Activated naive CD8-positive, alpha-beta T cell treated with anti-CD3 and anti-CD28 coated beads, Interleukin-2, amount 50 U/mL, for 16 hours (primary cell): Measurements from ENCODE around the gene HHATL.

Experiments
- DNase-seq: peaks from one replicate; pipeline ENCODE4 v3.0.0-alpha.2; 2020; ENCODE audit warnings: low read depth, low spot score

The HHATL gene

DNA sequence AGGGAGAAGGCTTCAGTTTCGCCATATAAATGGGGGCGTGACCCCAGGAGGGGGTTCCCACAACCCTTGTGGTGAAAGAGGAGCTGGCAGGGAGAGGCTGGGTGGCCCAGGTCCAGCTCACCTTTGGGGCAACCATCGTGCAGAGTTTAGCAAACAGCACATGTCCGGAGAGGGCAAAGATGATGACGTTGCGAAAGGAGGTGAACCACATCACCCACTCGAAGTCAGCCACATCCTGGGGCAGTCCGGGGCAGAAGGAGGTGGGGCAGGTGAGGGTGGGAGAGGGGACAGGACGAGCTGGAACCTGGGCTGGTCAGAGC, 3.7 kb downstream of the HHATL start:
- DNase-seq = no peak

DNA sequence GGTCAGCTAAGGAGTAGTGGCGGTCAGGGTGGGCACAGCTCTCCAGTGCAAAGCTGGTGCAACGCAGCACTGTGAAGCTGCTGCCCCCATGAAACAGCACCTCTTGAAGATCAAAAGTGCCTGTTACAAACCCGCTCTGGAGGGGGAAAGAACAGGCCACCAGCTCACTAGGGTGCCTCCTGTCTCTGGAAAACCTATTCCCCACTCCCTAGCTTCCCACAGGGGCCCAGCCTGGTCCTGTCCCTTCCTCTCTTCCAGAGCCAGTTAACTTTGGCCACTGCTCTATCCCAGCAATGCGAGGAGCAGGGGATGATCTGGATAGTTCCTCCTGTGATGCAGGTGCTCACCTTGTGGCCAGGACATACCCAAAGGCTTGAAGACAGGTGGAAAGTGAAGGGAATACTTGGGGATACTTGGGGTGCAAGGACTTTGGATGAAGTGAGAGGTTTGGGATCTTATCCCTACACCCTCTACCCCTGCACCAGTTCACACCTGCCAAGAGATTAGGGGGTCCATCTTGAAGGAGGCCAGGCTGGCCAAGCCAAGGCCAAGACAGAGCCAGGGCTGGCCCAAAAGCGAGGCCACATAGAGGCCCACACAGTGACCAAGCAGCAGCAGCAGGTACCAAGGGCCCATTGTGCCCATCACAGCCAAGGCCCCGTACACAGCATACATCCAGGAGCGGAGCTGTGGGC, 4.2 kb downstream of the HHATL start:
- no peak for DNase-seq

DNA sequence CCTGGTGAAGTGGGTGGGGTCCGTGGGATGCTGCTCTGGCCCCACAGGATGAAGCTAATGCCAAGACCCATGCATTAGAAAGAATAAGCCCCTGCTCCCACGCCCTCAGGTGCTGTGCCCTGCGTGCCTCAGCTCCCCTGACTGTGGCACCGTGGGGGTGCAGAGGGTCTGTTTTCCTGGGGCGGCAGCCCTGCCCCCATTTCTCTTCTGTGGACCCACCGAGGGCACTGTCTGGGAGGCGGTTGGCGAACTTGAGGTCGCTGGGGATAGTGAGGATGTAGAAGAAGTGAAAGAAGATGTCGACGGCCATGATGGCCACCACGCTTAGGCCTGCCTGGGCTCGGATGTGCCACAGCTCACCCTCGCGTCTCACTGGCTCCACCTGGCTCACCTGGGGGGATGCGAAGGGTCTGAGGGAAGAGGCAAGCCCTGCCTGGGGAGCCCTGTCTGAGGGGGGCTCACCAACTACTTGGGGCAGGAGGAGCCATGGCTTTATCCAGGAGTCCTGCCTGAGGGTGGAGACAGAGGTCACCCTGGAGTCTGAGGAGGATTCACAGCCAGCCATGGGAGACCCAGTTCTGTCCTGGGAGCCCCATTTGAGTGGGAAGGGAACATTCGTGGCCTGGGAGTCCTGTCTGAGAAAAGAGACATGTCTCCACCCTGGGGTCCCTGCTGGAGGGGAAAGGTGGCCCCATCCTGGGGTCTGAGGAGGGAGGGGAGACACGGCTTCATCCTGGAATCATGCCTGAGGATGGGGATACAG, 5.1 kb downstream of the HHATL start:
- DNase-seq = no peak

DNA sequence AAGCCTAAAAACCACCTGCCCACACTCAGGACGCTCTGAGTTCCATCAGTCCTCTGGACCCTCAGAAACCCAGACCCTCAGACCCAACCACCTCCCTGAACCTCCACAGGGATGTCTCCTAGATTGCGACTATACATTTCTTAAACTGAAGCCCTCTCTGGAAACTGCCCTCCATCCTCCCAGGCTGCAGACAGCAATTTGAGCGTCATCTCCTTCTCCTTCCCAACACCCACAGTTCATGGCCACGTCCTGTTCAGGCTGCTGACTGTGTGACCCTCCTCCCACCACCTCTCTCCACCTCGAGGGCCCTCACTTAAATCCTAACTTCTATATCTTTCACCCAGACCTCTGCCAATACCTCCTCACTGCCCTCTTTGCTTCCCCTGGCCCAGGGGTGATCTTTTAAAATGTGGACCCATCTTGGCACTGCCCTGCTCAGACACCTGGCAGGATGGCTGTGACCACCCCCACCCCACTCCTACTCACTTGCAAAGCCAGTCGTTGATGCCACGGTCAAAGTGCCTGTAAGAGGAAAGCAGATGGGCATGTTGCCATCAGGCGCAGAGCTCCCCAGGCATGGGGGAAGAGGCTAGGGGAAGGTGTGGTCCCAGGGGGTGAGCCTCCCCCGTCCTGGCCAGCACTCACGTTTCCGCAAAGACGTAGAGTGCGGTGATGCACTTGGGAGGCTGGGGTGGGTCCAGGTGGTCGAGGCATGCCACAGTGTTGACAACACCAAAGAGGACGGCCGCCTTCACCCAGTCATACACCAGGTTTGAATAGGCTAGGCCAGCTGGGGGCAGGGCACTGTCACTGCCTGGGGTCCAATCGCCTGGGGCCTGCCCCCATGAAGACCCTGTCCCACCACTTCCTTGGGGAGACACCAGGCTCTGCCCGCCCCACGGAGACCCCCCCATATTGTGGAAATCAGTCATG, 6.0 kb downstream of the HHATL start:
- no peak for DNase-seq

DNA sequence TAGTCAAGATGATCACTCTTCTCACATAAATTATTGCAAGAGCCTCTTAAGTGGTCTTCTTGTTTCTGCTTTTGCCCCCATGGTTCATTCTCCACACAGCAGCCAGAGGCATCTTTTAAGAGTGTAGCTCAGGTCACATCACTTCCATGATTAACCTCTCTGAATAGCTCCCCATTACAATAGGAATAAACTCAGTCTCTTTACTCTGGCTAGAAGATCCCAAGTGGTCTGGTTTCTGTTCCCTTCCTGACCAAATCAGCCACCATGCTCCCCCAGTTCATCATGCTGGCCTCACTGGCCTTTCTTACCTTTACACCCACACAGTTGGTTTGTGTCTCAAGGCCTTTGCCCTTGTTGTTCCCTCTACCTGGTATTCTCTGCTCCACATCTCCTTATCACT, 8.2 kb downstream of the HHATL start:
- no peak for DNase-seq

DNA sequence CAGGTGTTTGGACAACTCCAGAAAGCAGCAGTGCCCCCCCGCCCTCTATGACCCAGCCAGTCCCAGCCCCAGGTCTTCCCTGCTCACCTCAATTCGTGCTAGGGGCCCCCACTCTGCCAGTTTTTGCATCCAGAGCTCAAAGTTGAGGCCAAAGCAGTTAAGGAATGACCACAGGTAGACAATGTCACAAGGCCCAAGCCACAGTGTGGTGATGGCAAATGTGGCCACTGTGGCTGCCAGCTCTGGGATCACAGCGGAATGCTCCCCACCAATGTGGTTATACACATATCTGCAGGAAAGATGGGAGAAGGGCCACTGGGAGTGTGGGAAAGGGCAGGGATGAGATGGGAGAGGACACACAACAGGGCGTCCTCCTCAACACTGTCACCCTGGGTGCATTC, 9.1 kb downstream of the HHATL start:
- DNase-seq = no peak

DNA sequence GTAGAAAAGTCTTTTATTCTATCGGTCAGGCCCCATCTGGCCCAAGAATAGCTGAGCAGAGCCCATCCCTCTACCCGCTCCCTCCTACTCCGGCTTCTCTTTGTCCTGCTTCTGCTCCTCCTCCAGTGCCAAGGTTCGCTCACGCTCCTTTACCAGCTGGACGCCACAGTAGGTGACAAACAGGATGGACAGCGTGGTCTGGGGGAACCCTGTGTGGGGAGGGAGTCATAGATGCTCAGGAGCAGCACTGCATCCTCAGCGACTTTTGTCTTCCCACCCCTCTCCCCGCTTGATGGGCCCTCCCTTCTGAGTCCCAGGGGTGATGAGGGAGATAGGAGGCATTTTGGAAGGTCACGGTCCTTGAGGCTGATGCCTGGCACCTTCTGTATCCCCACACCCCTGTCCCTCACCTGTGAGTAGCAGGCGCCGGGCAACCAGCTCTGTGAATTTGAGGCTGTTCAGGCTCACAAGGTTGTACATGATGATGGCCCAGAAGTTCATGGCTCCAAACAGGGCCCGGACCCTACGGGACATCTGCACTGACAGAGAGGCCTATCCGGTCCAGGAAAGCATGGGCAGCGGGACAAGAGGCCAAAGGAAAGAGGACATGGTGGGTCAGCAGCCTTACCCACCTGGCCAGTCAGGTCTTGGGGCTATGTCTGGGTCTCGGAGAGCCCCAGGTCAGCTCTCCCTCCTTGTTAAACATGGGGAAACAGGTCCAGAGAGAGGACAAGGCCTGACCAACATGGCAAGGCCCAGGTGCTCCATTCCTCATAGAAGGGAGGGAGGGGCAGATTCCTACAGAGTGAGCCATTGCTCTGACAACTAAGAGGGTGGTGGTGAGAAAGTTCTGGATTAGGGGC, 9.7 kb downstream of the HHATL start:
- DNase-seq = no peak

DNA sequence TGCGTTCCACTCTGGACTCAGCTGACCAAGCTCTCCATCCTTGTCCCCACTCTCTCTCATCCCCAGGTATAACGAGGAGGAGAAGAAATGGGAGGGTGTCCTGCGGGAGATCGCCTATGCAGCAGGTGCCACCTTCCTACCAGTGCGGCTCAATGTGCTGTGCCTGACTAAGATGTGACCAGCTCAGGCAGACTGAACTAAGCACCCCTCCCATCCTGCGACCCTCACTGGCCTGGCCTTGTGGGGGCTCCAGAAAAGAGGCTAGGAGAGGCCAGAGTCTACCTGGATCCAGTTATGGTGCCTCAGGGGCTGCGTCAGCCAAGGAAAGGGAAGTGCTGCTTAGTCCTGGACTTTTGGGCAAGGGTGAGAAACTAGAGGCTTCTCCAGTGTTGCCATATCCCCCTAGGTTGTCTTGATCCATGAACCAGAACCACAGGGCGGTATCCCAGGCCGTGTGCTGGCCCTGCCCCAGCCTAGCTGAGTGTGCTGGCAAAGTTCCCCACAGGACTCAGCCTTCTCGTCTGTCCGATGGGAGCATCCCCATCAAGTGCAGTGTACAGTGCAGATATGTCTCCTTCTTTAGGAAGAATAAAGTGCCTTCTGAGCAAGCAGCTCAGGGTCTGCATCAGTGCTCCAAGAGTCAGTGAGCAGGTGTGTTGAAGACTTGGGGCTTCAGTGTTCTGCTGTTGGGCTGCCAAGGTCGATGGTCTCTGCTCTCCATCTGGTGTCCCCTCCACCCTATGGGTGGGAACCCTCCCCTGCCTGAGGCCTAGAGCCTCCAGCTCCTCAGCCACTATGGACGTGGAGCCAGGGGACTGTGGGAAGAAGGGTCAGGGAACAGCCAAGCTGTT, 10.6 kb downstream of the HHATL start:
- DNase-seq = no peak

DNA sequence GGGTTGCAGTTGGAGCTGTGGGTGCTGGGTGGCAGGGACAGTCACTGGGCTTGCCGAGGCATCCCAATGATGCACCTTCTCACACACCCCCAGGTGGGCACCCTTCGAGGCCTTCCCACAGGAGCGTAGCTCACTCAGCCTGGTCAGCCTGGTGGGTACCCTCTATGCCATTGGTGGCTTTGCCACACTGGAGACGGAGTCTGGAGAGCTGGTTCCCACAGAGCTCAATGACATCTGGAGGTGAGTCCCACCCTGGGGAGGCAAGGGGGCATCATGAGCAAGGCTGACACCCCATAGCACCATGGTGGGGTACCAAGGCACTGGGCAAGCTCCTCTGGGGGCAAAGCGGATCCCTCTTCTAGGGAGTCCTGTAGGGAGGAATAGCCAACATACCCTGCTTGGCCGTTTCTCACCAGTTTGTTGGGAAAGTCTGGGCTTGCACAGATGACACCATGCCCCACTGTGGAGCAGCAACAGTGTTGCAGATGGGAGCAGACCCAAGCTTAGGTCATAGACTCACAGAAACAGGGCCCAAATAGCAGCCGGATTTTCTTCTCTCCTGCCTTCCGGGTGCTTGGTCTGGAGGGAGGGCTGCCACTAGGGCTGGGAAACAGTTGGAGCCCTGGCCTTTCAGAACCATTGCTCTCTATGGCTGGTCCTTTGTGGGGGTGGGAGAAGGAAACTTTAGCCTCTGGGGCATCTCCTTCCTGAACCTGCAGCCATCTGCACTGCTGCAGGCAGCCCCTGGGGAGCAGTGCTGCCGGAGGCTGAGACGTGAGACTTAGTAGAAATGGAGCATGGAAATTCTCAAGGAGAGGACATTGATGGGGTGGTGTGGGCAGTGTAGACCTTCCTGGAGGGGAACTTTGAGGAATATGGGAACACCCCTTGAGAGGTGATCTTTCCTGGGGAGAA, 11.6 kb downstream of the HHATL start:
- no peak for DNase-seq

DNA sequence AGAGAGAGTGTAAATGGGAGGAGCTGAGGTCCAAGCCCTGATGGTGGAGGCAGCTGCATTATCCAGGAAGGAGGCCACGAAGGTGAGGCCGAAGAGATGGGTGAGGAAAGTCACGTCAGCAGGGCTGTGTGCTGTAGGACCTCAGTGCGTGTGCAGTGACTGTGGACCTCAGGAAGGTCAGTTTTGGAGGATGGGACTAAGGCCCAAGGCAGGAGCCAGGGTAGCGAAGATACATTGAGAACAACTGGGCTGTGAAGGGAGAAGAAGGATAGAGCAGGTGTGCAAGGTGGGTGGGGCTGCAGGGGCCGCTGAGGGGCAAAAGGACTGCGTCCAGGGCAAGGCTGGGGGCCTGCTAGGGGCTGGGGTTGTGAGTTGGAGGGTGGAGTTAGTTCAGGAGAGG, 12.4 kb downstream of the HHATL start:
- DNase-seq = no peak

DNA sequence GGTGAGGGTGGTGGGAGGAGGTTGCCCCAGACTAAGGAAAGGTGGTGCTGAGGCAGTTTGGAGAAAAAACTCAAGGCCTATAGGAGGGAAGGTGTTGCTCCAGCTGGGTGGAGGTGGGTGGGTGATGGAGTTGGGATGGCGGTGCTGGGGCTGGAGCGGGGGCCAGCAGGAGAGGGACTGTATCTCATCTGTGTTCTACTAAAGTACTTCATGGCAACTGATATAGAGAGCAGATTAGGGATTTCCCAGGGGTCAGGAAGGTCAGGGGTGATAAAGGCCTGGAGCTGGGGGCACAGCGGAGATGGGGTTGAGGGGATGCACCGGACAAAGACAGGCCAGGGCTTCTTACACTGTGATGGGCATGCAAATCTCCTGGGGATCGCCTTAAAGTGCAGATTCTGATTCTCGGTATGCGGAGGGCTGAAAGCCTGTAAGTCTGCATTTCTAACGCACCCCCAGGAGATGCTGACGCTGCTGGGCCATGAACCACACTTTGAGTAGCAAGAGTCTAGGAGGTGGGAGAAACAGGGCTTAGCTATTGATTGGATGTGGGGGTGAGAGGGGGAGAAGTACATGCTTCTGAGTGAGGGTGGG, 13.1 kb downstream of the HHATL start:
- DNase-seq = no peak

DNA sequence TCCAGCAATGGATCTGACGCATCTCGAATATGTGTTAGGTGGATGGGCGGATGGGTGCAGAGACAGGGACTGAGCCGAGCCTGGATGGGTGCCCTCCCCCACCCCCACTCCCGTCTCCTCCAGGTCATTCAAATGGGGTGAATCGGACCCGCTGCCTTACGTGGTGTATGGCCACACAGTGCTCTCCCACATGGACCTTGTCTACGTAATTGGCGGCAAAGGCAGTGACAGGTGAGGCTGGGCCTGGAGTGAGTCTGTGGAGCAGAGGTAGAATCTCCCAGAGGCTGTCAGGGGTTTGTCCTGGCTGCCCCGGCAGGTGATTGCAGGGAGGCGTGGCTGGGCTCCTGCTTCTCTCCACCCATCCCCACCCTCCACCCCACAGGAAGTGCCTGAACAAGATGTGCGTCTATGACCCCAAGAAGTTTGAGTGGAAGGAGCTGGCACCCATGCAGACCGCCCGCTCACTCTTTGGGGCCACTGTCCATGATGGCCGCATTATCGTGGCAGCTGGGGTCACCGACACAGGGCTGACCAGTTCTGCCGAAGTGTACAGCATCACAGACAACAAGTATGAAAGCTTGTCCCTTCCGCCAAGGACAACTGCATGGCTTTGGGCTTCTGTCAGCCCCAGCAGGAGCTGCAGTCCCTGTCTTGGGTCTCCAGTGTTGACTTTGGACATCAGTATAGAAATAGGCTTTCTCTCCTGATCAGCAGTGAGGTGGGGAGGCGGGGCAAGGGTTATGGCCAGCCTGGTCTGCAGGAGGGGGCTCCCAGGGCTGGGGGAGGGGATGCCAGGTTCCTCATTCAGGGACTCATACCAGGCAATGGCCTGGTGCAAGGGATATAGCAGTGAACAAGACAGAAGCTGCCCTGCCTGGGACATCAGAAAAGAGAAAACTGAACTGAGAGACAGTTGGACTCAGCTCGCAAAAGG, 13.8 kb downstream of the HHATL start:
- DNase-seq = no peak

DNA sequence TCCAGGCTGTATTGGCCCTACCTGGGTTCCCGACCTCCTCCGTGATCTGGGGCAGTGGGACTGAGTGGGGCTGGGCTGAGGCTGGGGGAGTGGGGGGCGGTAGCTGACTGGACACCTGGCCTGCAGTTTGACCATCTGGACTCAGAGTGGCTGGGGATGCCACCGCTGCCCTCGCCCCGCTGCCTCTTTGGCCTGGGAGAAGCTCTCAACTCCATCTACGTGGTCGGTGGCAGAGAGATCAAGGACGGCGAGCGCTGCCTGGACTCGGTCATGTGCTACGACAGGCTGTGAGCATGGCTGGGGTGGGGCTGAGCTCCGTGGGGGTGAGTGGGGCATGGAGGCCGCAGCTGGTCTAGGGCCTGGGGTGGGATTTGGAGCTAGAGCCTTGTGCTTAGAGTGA, 14.6 kb downstream of the HHATL start:
- no peak for DNase-seq

DNA sequence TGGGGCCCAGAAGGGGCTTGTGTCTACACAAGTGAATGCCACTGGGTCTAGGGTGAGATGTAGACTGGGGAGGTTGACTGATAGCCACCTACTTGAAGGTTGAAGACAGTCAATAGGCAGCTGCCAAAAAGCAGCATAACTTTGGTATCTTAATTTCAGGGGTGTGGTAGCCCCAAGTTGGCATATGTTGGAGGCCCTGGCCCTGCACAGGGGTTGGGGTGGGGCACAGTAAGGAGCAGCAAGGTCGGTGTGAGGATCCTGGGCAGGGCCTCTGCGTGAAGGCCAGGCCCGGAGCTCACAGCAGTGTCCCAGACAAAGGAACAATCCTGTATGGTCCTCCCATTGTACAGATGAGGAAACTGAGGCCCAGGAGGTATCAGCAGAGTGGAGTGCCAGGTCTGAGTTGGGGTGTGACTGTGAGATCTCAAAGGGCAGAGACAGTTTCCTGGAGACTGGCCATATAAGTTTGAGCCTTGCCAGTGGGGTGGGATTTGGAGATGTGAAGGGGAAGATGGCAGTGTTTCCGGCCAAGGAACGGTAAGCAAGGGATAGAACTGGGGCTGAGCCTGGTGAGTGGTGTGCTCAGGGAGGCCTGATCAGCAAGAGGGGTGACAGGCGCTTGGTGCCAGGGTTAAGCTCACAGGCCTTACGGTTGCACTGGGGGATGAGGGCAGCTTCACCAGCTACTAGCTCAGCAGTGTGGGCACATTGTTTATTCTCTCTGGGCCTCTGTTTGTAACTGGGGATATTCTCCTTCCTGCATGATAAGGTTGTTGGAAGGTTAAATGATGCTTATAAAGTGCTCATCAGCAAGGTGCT, 15.6 kb downstream of the HHATL start:
- DNase-seq = no peak

DNA sequence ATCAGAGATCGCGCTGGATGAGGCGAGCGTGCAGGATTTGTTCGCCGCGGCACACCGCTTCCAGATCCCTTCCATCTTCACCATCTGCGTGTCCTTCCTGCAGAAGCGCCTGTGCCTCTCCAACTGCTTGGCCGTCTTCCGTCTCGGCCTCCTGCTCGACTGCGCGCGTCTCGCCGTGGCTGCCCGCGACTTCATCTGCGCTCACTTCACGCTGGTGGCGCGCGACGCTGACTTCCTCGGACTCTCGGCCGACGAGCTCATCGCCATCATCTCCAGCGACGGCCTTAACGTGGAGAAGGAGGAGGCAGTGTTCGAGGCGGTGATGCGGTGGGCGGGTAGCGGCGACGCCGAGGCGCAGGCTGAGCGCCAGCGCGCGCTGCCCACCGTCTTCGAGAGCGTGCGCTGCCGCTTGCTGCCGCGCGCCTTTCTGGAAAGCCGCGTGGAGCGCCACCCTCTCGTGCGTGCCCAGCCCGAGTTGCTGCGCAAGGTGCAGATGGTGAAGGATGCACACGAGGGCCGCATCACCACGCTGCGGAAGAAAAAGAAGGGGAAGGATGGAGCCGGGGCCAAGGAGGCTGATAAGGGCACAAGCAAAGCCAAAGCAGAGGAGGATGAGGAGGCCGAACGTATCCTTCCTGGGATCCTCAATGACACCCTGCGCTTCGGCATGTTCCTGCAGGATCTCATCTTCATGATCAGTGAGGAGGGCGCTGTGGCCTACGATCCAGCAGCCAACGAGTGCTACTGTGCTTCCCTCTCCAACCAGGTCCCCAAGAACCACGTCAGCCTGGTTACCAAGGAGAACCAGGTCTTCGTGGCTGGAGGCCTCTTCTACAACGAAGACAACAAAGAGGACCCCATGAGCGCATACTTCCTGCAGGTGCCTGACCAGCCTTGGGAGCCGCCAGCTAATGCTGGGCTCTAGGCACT, 16.4 kb downstream of the HHATL start:
- DNase-seq = no peak

DNA sequence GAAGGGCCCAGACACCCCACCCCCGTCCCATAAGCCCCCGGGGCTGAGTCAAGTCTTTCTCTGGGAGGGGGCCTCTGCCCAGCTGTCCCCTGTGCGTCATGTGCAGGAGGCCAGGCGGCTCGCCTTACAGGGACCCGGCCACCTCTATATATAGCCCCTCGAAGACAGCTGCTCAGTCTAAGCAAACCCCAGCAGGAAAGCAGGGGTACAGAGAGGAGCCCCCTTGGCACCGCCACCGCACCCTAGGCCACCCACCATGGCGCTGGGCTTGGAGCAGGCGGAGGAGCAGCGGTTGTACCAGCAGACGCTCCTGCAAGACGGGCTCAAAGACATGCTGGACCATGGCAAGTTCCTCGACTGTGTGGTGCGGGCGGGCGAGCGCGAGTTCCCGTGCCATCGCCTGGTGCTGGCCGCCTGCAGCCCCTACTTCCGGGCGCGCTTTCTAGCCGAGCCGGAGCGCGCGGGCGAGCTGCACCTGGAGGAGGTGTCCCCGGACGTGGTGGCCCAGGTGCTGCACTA, 17.2 kb downstream of the HHATL start, which contains the start of gene KLHL40:
Gene KLHL40, plus strand, starts transcription at position 175 of the 519 bp plus-strand sequence. Its CDS starts 82 bp downstream, at position 257.
- DNase-seq = no peak
